K562 treated with DMSO at 1 percent for 48 hours (cell line): ENCODE measurements around the gene SLC35G3. TPM values are rescaled to one million over a fixed set of nuclear protein-coding genes. Genes with fewer than 3 reads are reported as not detected.

ENCODE experiments used
- total RNA-seq: library from RNA; unstranded; fragments of 300-600 nt; gene quantifications from 2 replicates; pipeline ENCODE4 v1.2.3, GENCODE V29; 2022; ENCODE audit warnings: low replicate concordance; ENCODE audit errors: extremely low read depth

The SLC35G3 gene
- not detected in 2 replicates for total RNA-seq

DNA sequence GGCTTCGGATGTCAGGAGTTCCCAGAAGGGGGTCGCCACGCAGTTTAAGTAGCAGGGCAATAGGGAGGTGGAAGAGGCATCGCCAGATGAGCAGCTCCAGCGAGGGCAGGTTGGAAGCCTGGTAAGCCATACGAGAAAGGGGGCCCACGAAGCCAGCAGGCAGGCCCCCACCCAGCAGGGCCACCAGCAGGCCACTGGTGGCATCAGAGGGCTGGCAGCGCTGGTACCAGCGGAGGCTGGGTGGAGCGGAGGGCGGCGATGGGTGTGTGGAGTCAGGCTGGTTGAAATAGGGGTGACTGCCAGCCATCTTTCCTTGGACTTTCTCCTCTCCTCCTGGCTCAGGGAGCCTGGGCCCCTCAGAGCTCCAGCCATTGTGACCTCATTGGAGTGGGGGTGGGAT, at the start of gene SLC35G3:
Gene SLC35G3, minus strand, starts transcription at position 393 of the 400 bp plus-strand sequence. Its CDS starts 86 bp downstream, at position 307.

GRCh38 chr17:35242805-35243560, 48.8 kb upstream of the SLC35G3 start, which contains the start of gene SLFN5:
Gene SLFN5, plus strand, starts transcription at chr17:35243072. Its CDS starts 15,619 bp downstream, at chr17:35258691.

DNA sequence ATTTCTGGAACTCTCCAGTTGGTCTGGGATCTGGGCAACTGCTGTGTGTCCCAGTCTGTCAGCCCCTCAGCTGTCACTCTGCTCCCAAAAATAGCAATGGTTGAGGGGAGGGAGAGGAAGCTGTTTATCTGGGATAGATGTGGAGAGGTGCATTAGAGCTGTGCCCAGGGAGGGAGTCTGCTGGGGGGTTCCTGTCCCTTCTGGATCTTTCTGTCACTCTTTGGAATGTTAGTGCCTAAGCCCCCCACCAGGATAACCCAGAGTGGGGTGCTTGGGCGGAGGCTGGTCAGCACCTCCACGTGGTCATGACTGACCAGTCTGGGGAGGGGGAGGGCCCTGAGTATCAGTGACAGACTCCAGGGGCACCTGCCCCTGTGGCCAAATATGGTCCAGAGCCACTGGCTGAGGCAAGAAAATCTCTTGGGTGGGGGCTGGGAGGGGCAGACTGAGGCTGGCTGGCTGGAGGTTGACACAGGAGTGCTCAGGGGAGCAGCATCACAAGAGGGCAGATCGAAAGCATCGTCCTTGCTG, 46.8 kb downstream of the SLC35G3 start, which contains the start of gene UNC45B:
Gene UNC45B, plus strand, starts transcription at position 443 of the 531 bp plus-strand sequence. CDS start 447 bp downstream, outside the sequence.

Other genes with a start within 250 kb of the SLC35G3 start
- not detected in 2 replicates for gene CCT6B, start 232.9 kb downstream of the SLC35G3 start, total RNA-seq
- not detected in 2 replicates for gene ZNF830, start 232.9 kb downstream of the SLC35G3 start, total RNA-seq
- gene LIG3, start 213.9 kb downstream of the SLC35G3 start, total RNA-seq, result not detected in 2 replicates
- not detected in 2 replicates for gene RFFL, start 130.7 kb downstream of the SLC35G3 start, total RNA-seq
- gene RAD51D, start 74.5 kb downstream of the SLC35G3 start, total RNA-seq, result not detected in 2 replicates
- not detected in 2 replicates for gene FNDC8, start 72.8 kb downstream of the SLC35G3 start, total RNA-seq
- not detected in 2 replicates for gene NLE1, start 52.1 kb downstream of the SLC35G3 start, total RNA-seq
- gene UNC45B, start 46.6 kb downstream of the SLC35G3 start, total RNA-seq, result not detected in 2 replicates
- gene SLFN5, start 48.7 kb upstream of the SLC35G3 start, total RNA-seq, result not detected in 2 replicates
- gene SLFN11, start 179.2 kb upstream of the SLC35G3 start, total RNA-seq, result not detected in 2 replicates
- gene SLFN12, start 238.1 kb upstream of the SLC35G3 start, total RNA-seq, result not detected in 2 replicates